HepG2 (cell line): ENCODE data around the gene TMEM258. TPM values are rescaled to one million over a fixed set of nuclear protein-coding genes. Genes with fewer than 3 reads are reported as not detected.

Source experiments
- CENPX ChIP-seq: sonication (generic); formaldehyde crosslinking; IDR thresholded peaks from 2 replicates; pipeline ENCODE4 v1.9.0; 2021; ENCODE audit warnings: mild to moderate bottlenecking, missing genetic modification reagents, moderate library complexity
- GTF2F1 ChIP-seq: fragments of 150-350 bp; IDR thresholded peaks from 2 replicates; pipeline ENCODE4 v1.6.1; 2014; ENCODE audit warnings: low read length
- MBD4 ChIP-seq: IDR thresholded peaks from 2 replicates; pipeline ENCODE4 v1.6.1; 2012; ENCODE audit warnings: low read length, inconsistent platforms, borderline replicate concordance
- NR2C2 ChIP-seq: sonication (generic); formaldehyde crosslinking; IDR thresholded peaks from 2 replicates; pipeline ENCODE4 v1.4.0; 2020; ENCODE audit warnings: missing genetic modification reagents, mild to moderate bottlenecking, moderate library complexity, borderline replicate concordance
- PHF21A ChIP-seq: sonication (generic); formaldehyde crosslinking; IDR thresholded peaks from 2 replicates; pipeline ENCODE4 v1.5.0; 2020; ENCODE audit warnings: mild to moderate bottlenecking, missing genetic modification reagents
- POLR2A ChIP-seq, 2 experiments: IDR thresholded peaks; 2 replicates each; pipeline ENCODE4 v1.6.1; 2011; ENCODE audit warnings: low read depth in 2 of 2, low read length in 2 of 2, mild to moderate bottlenecking in 1 of 2, moderate library complexity in 1 of 2; ENCODE audit not compliant: insufficient read depth in 1 of 2
- RBM39 ChIP-seq: fragments of 200-400 bp; formaldehyde crosslinking; IDR thresholded peaks from one replicate; pipeline ENCODE4 v1.6.1; 2018; ENCODE audit warnings: antibody characterized with exemption, mild to moderate bottlenecking, low read depth, low read length; ENCODE audit not compliant: poor library complexity, severe bottlenecking
- RCOR2 ChIP-seq: IDR thresholded peaks from 2 replicates; pipeline ENCODE4 v1.6.1; 2016; ENCODE audit warnings: missing biosample characterization, missing genetic modification reagents
- RELA ChIP-seq: sonication (generic); formaldehyde crosslinking; IDR thresholded peaks from 2 replicates; pipeline ENCODE4 v1.4.0; 2020; ENCODE audit warnings: missing genetic modification reagents
- RFX1 ChIP-seq: fragments of 450-650 bp; IDR thresholded peaks from 2 replicates; pipeline ENCODE4 v1.6.1; 2017
- TBP ChIP-seq: sonication (generic); formaldehyde crosslinking; IDR thresholded peaks from 2 replicates; pipeline ENCODE4 v1.5.0; 2020; ENCODE audit warnings: missing genetic modification reagents
- XRCC5 ChIP-seq: fragments of 200-400 bp; formaldehyde crosslinking; optimal IDR thresholded peaks from 2 replicates; pipeline ENCODE3; 2017; ENCODE audit warnings: mild to moderate bottlenecking, low read length
- ZFY ChIP-seq: sonication (generic); formaldehyde crosslinking; IDR thresholded peaks from 2 replicates; pipeline ENCODE4 v1.4.0; 2020; ENCODE audit warnings: missing genetic modification reagents
- ZNF121 ChIP-seq: sonication (generic); formaldehyde crosslinking; IDR thresholded peaks from 2 replicates; pipeline ENCODE4 v1.5.0; 2020; ENCODE audit warnings: mild to moderate bottlenecking, missing genetic modification reagents
- ZNF605 ChIP-seq: sonication (generic); formaldehyde crosslinking; IDR thresholded peaks from 2 replicates; pipeline ENCODE4 v1.8.0; 2022; ENCODE audit warnings: mild to moderate bottlenecking, missing genetic modification reagents
- ZNF747 ChIP-seq: sonication (generic); formaldehyde crosslinking; IDR thresholded peaks from 2 replicates; pipeline ENCODE4 v1.8.1; 2023; ENCODE audit warnings: missing genetic modification reagents, mild to moderate bottlenecking, borderline replicate concordance
- ZNF883 ChIP-seq: sonication (generic); formaldehyde crosslinking; IDR thresholded peaks from 2 replicates; pipeline ENCODE4 v1.5.1; 2020; ENCODE audit warnings: mild to moderate bottlenecking, missing genetic modification reagents; ENCODE audit errors: not compliant biosample characterization
- ZSCAN29 ChIP-seq: sonication (generic); formaldehyde crosslinking; conservative IDR thresholded peaks from 2 replicates; pipeline ENCODE4 v1.4.0; 2020; ENCODE audit warnings: mild to moderate bottlenecking, missing genetic modification reagents
- polyA plus RNA-seq, 8 experiments: library from polyadenylated mRNA; depleted of rRNA in 3 of 8; stranded (reverse) in 7 of 8; unstranded in 1 of 8; fragments of >200 nt; fragmentation: Illumina TruSeq in 4 of 8; extraction: Trizol in 4 of 8; gene quantifications; 2 replicates each; pipeline versions ENCODE4 v1.2.1 to v1.2.3, GENCODE V29; 2011 to 2016; ENCODE audit warnings: low read depth in 4 of 8, missing spikeins in 1 of 8, mixed read lengths in 1 of 8; ENCODE audit not compliant: insufficient read depth in 1 of 8
- total RNA-seq, 5 experiments: library from RNA; depleted of rRNA; stranded (reverse); fragments of >200 nt; fragmentation: Illumina TruSeq; extraction: Trizol; gene quantifications; 2 replicates each; pipeline ENCODE4 v1.2.3, GENCODE V29; 2016; ENCODE audit warnings: low read depth in 1 of 5
- TF ChIP-seq, protein P1 (sequence below): sonication (generic); formaldehyde crosslinking; IDR thresholded peaks from 2 replicates; pipeline ENCODE4 v1.9.0; 2021; ENCODE audit warnings: missing genetic modification reagents, mild to moderate bottlenecking, borderline replicate concordance
- TF ChIP-seq, protein P2 (sequence below): IDR thresholded peaks from 2 replicates; pipeline ENCODE4 v1.6.1; 2016; ENCODE audit warnings: missing compliant biosample characterization, missing genetic modification reagents, borderline replicate concordance
- TF ChIP-seq, protein P3 (sequence below): sonication (generic); formaldehyde crosslinking; IDR thresholded peaks from 2 replicates; pipeline ENCODE4 v1.5.0; 2020; ENCODE audit warnings: missing genetic modification reagents
- TF ChIP-seq, protein P4 (sequence below): sonication (generic); formaldehyde crosslinking; IDR thresholded peaks from 2 replicates; pipeline ENCODE4 v1.8.0; 2022; ENCODE audit warnings: mild to moderate bottlenecking, missing genetic modification reagents

TMEM258 gene
- total and polyA plus RNA-seq, 2 of the 13 experiments (the other 11 are each of a cell fraction or from before 2014, with no cell fraction given): 175 to 424 TPM

DNA sequence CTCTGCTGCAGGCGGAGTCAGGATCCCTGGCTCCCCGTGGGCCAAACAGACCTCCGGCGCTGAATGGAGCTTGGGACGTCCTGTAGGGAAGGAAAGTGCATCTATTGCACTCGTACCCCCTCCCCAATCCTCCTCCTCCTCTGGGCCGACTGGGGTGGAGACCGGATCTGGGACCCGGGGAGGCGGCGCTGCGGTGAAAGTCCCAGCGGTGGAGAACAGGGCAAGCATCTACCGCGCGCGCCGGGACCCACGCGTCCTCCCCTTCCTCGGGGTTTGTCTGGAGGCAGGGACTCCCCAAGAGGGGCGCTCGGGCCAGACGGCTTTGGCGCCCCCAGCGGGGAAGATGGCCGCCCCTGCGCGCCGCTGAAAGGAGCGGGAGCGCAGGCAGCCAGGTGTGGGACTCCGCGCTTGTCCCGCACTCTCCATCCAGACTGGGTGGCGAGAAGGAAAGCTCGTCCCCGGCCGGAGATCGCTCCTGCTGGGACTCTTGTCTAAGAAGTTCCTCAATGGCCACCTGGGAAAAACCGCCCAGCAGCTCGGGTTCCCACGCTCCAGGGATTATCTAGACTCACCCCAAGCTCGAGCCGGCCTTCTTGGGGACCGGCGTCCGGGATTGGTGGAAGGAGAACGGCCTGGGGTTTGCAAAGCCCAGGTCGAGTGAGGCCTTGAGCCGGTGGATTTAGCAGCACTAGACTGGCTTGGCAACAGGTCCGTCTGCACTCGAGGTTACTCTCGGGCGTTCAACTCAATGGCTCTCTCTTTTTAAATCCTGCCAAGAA lies 36.4 kb upstream of the TMEM258 start (continued):
- TF ChIP-seq RELA (no peak), GTF2F1 (no peak), POLR2A (IDR thresholded peaks at IDR 0.05; ENCODE audit: insufficient read depth in 1 of 2, low read depth in 2 of 2, low read length in 2 of 2) (no peak), XRCC5 (peak; percentile 53), RBM39 (peak; percentile 20), CENPX (CRISPR knock-in tag) (no peak), ZNF605 (no peak), ZSCAN29 (CRISPR knock-in tag) (no peak), ZNF121 (no peak), ZNF883 (CRISPR knock-in tag) (no peak), NR2C2 (CRISPR knock-in tag) (no peak), ZNF747 (CRISPR knock-in tag) (no peak), TBP (CRISPR knock-in tag) (no peak), RCOR2 (no peak), MBD4 (no peak), PHF21A (peak; percentile 58; the same call in 1 of the 2 replicates), RFX1 (no peak), ZFY (CRISPR knock-in tag) (peak; percentile 50)
- TF ChIP-seq, protein P1, sequence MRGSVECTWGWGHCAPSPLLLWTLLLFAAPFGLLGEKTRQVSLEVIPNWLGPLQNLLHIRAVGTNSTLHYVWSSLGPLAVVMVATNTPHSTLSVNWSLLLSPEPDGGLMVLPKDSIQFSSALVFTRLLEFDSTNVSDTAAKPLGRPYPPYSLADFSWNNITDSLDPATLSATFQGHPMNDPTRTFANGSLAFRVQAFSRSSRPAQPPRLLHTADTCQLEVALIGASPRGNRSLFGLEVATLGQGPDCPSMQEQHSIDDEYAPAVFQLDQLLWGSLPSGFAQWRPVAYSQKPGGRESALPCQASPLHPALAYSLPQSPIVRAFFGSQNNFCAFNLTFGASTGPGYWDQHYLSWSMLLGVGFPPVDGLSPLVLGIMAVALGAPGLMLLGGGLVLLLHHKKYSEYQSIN: no peak
- TF ChIP-seq, protein P2, sequence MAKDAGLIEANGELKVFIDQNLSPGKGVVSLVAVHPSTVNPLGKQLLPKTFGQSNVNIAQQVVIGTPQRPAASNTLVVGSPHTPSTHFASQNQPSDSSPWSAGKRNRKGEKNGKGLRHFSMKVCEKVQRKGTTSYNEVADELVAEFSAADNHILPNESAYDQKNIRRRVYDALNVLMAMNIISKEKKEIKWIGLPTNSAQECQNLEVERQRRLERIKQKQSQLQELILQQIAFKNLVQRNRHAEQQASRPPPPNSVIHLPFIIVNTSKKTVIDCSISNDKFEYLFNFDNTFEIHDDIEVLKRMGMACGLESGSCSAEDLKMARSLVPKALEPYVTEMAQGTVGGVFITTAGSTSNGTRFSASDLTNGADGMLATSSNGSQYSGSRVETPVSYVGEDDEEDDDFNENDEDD (CRISPR knock-in tag): peak; percentile 43; the same call in 1 of the 2 replicates
- TF ChIP-seq, protein P3, sequence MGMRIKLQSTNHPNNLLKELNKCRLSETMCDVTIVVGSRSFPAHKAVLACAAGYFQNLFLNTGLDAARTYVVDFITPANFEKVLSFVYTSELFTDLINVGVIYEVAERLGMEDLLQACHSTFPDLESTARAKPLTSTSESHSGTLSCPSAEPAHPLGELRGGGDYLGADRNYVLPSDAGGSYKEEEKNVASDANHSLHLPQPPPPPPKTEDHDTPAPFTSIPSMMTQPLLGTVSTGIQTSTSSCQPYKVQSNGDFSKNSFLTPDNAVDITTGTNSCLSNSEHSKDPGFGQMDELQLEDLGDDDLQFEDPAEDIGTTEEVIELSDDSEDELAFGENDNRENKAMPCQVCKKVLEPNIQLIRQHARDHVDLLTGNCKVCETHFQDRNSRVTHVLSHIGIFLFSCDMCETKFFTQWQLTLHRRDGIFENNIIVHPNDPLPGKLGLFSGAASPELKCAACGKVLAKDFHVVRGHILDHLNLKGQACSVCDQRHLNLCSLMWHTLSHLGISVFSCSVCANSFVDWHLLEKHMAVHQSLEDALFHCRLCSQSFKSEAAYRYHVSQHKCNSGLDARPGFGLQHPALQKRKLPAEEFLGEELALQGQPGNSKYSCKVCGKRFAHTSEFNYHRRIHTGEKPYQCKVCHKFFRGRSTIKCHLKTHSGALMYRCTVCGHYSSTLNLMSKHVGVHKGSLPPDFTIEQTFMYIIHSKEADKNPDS (CRISPR knock-in tag): no peak
- TF ChIP-seq, protein P4, sequence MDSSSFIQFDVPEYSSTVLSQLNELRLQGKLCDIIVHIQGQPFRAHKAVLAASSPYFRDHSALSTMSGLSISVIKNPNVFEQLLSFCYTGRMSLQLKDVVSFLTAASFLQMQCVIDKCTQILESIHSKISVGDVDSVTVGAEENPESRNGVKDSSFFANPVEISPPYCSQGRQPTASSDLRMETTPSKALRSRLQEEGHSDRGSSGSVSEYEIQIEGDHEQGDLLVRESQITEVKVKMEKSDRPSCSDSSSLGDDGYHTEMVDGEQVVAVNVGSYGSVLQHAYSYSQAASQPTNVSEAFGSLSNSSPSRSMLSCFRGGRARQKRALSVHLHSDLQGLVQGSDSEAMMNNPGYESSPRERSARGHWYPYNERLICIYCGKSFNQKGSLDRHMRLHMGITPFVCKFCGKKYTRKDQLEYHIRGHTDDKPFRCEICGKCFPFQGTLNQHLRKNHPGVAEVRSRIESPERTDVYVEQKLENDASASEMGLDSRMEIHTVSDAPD (CRISPR knock-in tag): no peak
